Measurements from ENCODE around the gene NAV1. TPM values are rescaled to one million over a fixed set of nuclear protein-coding genes. Genes with fewer than 3 reads are reported as not detected.
"Not testable (repeated sequence)": the region's sequence is repeated elsewhere in the genome, so short reads cannot be mapped to it uniquely, and the experiment has no call there.

Gene NAV1
- total RNA-seq, 1 donor = 37.6 TPM

DNA sequence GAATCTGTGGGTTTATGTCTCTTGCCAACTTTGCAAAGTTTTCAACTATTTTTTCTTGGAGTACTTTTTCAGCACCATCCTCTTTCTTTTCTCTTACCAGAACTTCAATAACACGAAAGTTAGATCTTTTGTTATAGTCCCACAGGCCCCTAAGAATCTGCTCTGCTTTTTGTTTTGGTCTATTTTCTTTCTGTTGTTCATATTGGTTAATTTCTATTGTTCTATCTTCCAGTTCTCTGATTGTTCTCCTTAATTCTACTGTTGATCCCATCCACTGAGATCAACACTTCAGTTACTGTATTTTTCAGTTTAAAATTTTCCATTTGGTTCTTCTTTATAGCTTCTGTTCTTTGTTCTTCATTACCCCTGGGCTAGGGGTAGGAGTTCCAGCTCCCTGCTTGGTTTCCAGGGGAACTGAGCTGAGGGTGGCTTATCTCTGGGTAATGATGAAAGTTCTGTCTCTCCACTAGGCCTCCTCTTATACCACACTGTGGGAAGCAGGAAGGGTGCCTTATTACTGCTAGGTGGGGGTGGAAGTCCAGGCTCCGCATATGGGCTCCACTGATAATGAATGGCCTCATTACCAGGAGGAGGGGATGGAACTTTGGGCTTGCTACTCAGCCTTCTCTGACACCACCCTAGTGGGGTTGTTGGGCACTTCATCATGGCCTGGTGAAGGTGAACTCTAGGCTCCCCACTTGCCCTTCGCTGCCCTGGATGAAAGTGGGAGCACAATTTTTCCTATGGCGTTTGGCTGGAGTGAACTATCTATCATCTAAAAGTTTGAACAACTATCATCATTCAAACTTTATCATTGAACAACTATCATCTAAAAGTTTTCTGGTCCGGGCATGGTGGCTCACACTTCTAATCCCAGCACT, 39.3 kb downstream of the NAV1 start:
- DNase-seq (ENCODE audit: low read depth) = peak; percentile 63
- H3K4me3 ChIP-seq (ENCODE audit: low read depth, low read length) = no peak overlapping the region
- TF ChIP-seq, protein P1, sequence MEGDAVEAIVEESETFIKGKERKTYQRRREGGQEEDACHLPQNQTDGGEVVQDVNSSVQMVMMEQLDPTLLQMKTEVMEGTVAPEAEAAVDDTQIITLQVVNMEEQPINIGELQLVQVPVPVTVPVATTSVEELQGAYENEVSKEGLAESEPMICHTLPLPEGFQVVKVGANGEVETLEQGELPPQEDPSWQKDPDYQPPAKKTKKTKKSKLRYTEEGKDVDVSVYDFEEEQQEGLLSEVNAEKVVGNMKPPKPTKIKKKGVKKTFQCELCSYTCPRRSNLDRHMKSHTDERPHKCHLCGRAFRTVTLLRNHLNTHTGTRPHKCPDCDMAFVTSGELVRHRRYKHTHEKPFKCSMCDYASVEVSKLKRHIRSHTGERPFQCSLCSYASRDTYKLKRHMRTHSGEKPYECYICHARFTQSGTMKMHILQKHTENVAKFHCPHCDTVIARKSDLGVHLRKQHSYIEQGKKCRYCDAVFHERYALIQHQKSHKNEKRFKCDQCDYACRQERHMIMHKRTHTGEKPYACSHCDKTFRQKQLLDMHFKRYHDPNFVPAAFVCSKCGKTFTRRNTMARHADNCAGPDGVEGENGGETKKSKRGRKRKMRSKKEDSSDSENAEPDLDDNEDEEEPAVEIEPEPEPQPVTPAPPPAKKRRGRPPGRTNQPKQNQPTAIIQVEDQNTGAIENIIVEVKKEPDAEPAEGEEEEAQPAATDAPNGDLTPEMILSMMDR (IDR thresholded peaks at IDR 0.05; ENCODE audit: insufficient read depth, low read depth, low read length) = no peak

DNA sequence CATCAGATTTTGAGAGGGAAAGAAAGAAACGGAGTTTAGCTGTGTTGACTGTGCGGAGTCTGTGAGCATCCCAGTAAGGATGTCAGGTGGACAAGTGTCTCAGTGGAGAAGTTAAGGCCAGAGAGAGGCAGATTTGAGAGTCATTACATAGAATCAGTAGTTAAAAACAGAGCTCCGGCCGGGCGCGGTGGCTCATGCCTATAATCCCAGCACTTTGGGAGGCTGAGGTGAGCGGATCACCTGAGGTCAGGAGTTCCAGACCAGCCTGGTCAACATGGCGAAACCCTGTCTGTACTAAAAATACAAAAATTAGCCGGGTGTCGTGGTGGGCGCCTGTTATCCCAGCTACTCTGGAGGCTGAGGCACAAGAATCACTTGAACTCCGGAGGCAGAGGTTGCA, 42.4 kb downstream of the NAV1 start:
- DNase-seq (ENCODE audit: low read depth); H3K4me3 ChIP-seq (ENCODE audit: low read depth, low read length): not testable (repeated sequence)

DNA sequence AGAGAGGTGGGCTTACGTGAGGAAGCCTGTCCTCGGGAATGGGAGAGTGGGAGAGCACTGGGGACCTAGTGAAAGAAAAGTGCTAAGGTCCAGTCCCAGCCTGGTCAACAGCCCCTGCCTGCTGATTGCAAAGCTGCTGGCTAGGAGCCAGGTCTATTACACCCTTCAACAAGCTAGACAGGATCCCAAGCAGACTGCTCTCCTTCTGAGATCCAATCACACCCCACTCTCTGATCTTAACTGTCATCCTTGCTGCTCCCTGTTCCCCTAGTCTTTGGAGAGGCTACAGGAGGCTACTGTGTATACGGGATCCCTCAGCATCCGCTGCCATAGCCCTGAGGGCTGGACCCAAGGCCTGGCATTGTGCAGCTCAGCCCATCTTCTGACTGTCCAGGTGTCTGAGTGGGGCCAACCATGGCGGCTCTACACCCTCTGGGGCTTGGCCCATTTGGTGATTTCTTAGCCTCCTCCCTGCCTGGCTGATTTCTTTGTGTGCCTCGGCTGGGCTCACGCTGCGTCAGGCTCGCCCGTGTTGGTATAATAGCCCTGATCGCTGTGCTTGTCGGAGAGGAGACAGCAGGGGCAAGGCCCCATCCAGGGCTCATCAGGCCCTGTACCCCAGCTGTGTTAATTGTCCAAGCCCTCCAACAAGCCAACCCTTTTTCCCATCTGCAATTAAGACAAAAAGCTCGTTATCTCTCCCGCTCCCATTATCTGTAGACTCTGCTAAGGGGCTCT, 43.9 kb downstream of the NAV1 start:
- TF ChIP-seq, protein P1 (IDR thresholded peaks at IDR 0.05; ENCODE audit: insufficient read depth, low read depth, low read length) = no peak
- H3K4me3 ChIP-seq (ENCODE audit: low read depth, low read length) = no peak overlapping the region
- peak; percentile 79 for DNase-seq (ENCODE audit: low read depth)

DNA sequence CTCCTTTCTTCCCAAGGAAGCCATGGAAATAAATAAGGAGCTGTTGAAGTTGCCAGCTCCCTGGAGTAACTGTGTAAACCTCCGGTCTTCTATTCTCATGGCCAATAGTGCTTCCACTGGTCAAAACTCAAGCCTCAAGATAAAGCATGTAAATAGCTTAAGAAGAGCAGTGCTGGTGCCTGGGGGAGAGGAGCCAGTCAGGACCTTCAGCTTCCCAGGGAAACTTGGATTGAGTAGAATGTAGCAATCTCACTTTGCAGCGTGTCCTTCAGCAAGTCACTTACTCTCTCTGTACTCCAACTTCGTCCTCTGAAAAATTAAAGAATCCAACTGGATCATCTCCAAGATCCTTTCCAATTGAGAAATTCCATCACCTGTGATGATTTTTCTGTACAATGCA, 44.7 kb downstream of the NAV1 start:
- no peak for DNase-seq (ENCODE audit: low read depth)
- no peak overlapping the region for H3K4me3 ChIP-seq (ENCODE audit: low read depth, low read length)
- TF ChIP-seq, protein P1 (IDR thresholded peaks at IDR 0.05; ENCODE audit: insufficient read depth, low read depth, low read length) = no peak

DNA sequence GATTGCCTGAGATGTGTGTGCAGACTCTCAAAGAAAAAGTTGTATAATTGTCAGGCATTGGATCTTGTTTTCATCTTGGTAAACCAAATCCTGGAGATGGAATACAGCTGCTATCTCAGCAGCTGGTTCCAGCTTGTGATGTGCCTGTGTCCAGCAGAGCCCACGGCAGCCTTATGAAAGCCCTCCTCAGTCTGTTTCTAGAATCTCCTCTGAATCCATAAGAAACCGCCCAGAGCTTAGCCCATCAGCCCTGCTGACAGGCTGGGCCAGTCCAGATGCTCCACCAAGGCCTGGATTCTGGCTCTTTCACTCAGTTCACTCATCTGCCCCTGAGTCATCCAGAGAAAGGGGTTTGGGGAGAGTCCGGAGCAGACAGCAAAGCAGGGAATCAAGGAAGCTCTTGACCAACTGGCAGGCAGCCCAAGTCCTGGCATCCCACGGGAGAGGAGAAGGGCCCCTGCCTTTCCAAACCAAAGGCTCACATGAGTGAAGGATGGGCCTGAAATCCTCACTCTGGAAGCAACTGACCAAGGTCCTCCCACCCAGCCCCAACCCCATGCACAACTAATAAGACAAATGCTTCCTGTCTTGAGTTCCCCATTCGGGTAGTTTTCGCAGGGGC, 45.7 kb downstream of the NAV1 start:
- TF ChIP-seq, protein P1 (IDR thresholded peaks at IDR 0.05; ENCODE audit: insufficient read depth, low read depth, low read length) = no peak
- peak; percentile 96 for DNase-seq (ENCODE audit: low read depth)
- no peak overlapping the region for H3K4me3 ChIP-seq (ENCODE audit: low read depth, low read length)

DNA sequence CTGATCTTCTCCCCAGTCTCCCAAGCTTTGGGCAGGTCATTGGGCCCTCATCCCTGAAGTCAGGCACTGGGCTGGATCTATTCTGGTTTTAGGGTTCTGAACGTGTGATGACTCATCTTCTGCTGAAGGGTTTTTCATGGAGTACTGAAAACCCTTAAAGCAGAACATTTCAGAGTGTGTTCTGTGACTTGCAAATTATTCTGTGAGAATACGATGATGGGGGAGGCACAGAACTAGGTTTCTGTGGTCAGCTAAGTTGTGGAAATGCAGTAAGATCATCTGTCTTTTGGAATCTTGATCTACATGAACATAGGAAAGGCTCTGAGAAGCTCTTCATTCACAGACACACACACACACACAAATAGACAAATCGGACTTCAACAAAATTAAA, 46.2 kb downstream of the NAV1 start:
- no peak overlapping the region for H3K4me3 ChIP-seq (ENCODE audit: low read depth, low read length)
- DNase-seq (ENCODE audit: low read depth) = peak; percentile 61
- TF ChIP-seq, protein P1 (IDR thresholded peaks at IDR 0.05; ENCODE audit: insufficient read depth, low read depth, low read length) = no peak

DNA sequence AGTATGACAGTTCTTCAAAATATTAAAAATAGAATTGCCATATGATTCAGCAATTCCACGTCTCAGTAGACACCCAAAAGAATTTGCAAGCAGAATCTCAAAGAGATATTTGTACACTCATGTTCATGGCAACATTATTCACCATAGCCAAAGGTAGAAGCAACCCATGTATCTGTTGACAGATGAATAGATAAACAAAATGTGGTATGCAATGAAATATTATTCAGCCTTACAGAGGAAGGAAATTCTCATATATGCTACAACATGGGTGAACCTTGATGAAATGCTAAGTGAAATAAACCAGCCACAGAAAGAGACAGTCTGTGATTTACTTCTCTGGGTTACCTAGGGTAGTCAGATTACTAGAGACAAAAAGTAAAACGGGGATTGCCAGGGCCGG, 47.0 kb downstream of the NAV1 start:
- peak; percentile 23 for DNase-seq (ENCODE audit: low read depth)
- TF ChIP-seq, protein P1 (IDR thresholded peaks at IDR 0.05; ENCODE audit: insufficient read depth, low read depth, low read length) = no peak
- no peak overlapping the region for H3K4me3 ChIP-seq (ENCODE audit: low read depth, low read length)
